SK-N-MC (cell line): ENCODE measurements around the gene HERPUD2.

Experiments
- EZH2 ChIP-seq: fragments of 200-600 bp; sonication (generic); IDR thresholded peaks from one replicate; pipeline ENCODE4 v1.6.1; 2017; ENCODE audit warnings: antibody characterized with exemption
- POLR2AphosphoS5 ChIP-seq: IDR thresholded peaks from 2 replicates; pipeline ENCODE4 v1.6.1; 2012; ENCODE audit warnings: mild to moderate bottlenecking, low read depth, low read length, borderline replicate concordance

- no peak for TF ChIP-seq EZH2
- no peak for TF ChIP-seq POLR2AphosphoS5
These were observed 36.4 kb upstream of the HERPUD2 start for GRCh38 chr7:35731349-35731748.
